B cell (primary cell): Measurements from ENCODE around the gene COL13A1.

Experiments
- CTCF ChIP-seq: fragments of 200-600 bp; IDR thresholded peaks from one replicate; pipeline ENCODE4 v1.8.0; 2022; ENCODE audit warnings: antibody characterized with exemption, mild to moderate bottlenecking
- EZH2 ChIP-seq: IDR thresholded peaks from 2 replicates; pipeline ENCODE4 v1.6.1; 2012; ENCODE audit warnings: borderline replicate concordance, low read depth, mild to moderate bottlenecking, moderate library complexity, low read length; ENCODE audit not compliant: insufficient read depth, poor library complexity, severe bottlenecking

GRCh38 chr10:69863580-69863979, 61.9 kb downstream of the COL13A1 start:
- TF ChIP-seq CTCF: no peak
- no peak for TF ChIP-seq EZH2
